ENCODE measurements around the gene ZNF350. TPM values are rescaled to one million over a fixed set of nuclear protein-coding genes. Genes with fewer than 3 reads are reported as not detected.

The ZNF350 gene
- total and polyA plus RNA-seq, 2 donors (not counting 3 experiments of a cell fraction or from before 2014, with no cell fraction given), result 2.6 to 9.8 TPM

DNA sequence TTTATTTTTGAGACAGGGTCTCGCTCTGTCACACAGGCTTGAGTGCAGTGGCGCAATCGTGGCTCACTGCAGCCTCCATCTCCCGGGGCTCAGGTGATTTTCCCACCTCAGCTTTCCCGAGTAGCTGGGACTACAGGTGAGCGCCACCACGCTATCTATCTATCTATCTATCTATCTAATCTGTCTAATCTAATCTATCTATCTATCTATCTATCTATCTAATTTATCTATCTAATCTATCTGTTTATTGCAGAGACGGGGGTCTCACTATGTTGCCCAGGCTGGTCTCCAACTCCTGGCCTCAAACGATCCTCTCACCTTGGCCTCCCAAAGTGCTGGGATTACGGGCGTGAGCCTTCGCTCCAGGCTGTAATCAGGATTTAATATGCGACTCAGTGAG, 58.8 kb downstream of the ZNF350 start:
- H3K9me1 ChIP-seq (replicated peaks; ENCODE audit: control insufficient read depth, extremely low read depth, insufficient read depth, low read length), result no peaks in the 10 kb centered on the region
- H3K4me3 ChIP-seq (replicated peaks in 1 of 3; ENCODE audit: insufficient read depth in 1 of 3, low read depth in 1 of 3, low read length in 3 of 3), result peak overlapping the region; percentile 52 to 82 (median 75)
- intact Hi-C loops (cut with micrococcal nuclease), result loop anchor here (1.0 to 10.0 kb wide), 7 partner anchors 24 to 261 kb away; partner anchors contain the start of genes ZNF350, ZNF614, ZNF615 and ZNF616
- dilution Hi-C loops (cut with MboI; ENCODE audit: extremely low pct_ligation_motif_present, low sequenced_read_pairs), result no loop called here
- H4K20me1 ChIP-seq (replicated peaks; ENCODE audit: control insufficient read depth, extremely low read depth, insufficient read depth, low read length), result no peaks in the 10 kb centered on the region
- H3K27ac ChIP-seq (ENCODE audit: insufficient read depth, low read depth, low read length), result peak overlapping the region; percentile 25
- peak overlapping the region; percentile 58 for H3K9ac ChIP-seq (replicated peaks; ENCODE audit: extremely low read depth, insufficient read depth, low read length)
- no TSS peak for BruUV-seq (replicated peaks)
- no peak for DNase-seq (ENCODE audit: low read depth, low spot score)
- no peaks in the 10 kb centered on the region for H3K27me3 ChIP-seq (ENCODE audit: control insufficient read depth in 2 of 2, insufficient read depth in 2 of 2, low read length in 2 of 2)
- H3K9me3 ChIP-seq (replicated peaks; ENCODE audit: control insufficient read depth, insufficient read depth, low read length), result peaks cover 3% of the 10 kb centered on the region
- peaks cover 0 to 2% of the 10 kb centered on the region in 2 experiments for H3K36me3 ChIP-seq (ENCODE audit: control insufficient read depth in 2 of 2, extremely low read depth in 1 of 2, insufficient read depth in 2 of 2, low read length in 2 of 2)
- peak overlapping the region; percentile 74 for H3K4me2 ChIP-seq (ENCODE audit: insufficient read depth, low read length)
- FAIRE-seq, result no peak
- peaks cover 3% of the 10 kb centered on the region for H3K79me2 ChIP-seq (ENCODE audit: control insufficient read depth, insufficient read depth, low read length)
- ChIA-PET CTCF (no interaction called here), POLR2A (no interaction called here)
- peaks cover 8% of the 10 kb centered on the region for H3K4me1 ChIP-seq (ENCODE audit: control insufficient read depth, extremely low read depth, insufficient read depth, low read length)
- peak overlapping the region; percentile 93 for H2AFZ ChIP-seq (ENCODE audit: low read depth, low read length)
- TF ChIP-seq GATA2 (IDR thresholded peaks at IDR 0.05; ENCODE audit: insufficient read depth, insufficient read length, low read depth, low read length), result peak; percentile 23
- TF ChIP-seq MYC (IDR thresholded peaks at IDR 0.05; ENCODE audit: low read depth, low read length), result no peak

- dilution Hi-C loops (cut with MboI; ENCODE audit: extremely low pct_ligation_motif_present, low sequenced_read_pairs) (no loop called here), intact Hi-C loops (cut with micrococcal nuclease) (loop anchor here (1.0 to 10.0 kb wide), 7 partner anchors 23 to 262 kb away; partner anchors contain the start of genes ZNF350, ZNF614, ZNF615 and ZNF616)
- peak within 1 kb of the TSS; percentile 25 for H3K27ac ChIP-seq (ENCODE audit: insufficient read depth, low read depth, low read length)
- H3K79me2 ChIP-seq (ENCODE audit: control insufficient read depth, insufficient read depth, low read length), result peaks cover 3% of the 10 kb centered on the region
- H3K36me3 ChIP-seq (ENCODE audit: control insufficient read depth in 2 of 2, extremely low read depth in 1 of 2, insufficient read depth in 2 of 2, low read length in 2 of 2), result peaks cover 0 to 2% of the 10 kb centered on the region in 2 experiments
- no peak for TF ChIP-seq GATA2 (IDR thresholded peaks at IDR 0.05; ENCODE audit: insufficient read depth, insufficient read length, low read depth, low read length)
- peak; percentile 43 for TF ChIP-seq MAX (IDR thresholded peaks at IDR 0.05; ENCODE audit: insufficient read depth, insufficient read length)
- TF ChIP-seq, protein P1, sequence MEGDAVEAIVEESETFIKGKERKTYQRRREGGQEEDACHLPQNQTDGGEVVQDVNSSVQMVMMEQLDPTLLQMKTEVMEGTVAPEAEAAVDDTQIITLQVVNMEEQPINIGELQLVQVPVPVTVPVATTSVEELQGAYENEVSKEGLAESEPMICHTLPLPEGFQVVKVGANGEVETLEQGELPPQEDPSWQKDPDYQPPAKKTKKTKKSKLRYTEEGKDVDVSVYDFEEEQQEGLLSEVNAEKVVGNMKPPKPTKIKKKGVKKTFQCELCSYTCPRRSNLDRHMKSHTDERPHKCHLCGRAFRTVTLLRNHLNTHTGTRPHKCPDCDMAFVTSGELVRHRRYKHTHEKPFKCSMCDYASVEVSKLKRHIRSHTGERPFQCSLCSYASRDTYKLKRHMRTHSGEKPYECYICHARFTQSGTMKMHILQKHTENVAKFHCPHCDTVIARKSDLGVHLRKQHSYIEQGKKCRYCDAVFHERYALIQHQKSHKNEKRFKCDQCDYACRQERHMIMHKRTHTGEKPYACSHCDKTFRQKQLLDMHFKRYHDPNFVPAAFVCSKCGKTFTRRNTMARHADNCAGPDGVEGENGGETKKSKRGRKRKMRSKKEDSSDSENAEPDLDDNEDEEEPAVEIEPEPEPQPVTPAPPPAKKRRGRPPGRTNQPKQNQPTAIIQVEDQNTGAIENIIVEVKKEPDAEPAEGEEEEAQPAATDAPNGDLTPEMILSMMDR (IDR thresholded peaks at IDR 0.05; ENCODE audit: extremely low read depth in 1 of 2, insufficient read depth in 1 of 2, low read depth in 1 of 2, low read length in 2 of 2), result no peak
- no peak for TF ChIP-seq MYC (IDR thresholded peaks at IDR 0.05; ENCODE audit: low read depth, low read length)
- TF ChIP-seq POLR2A (IDR thresholded peaks at IDR 0.05; ENCODE audit: low read depth, low read length), result peak; percentile 50
- peak; percentile 33 for TF ChIP-seq POLR2AphosphoS5 (IDR thresholded peaks at IDR 0.05; ENCODE audit: insufficient read depth, low read depth, low read length)
- TF ChIP-seq JUN (IDR thresholded peaks at IDR 0.05; ENCODE audit: borderline replicate concordance, insufficient read depth, insufficient read length, low read depth), result no peak
- TF ChIP-seq FOS (IDR thresholded peaks at IDR 0.05; ENCODE audit: borderline replicate concordance, insufficient read depth, low read length), result peak; percentile 29
- TF ChIP-seq EZH2 (IDR thresholded peaks at IDR 0.05; ENCODE audit: borderline replicate concordance, low read depth, low read length, severe bottlenecking), result no peak
- peaks cover 6% of the 10 kb centered on the region for H3K9me3 ChIP-seq (replicated peaks; ENCODE audit: control insufficient read depth, insufficient read depth, low read length)
- no TSS peak for BruUV-seq (replicated peaks)
- ChIA-PET CTCF (no interaction called here), POLR2A (no interaction called here)
- peak within 1 kb of the TSS; percentile 74 for H3K4me2 ChIP-seq (ENCODE audit: insufficient read depth, low read length)
- DNase-seq (ENCODE audit: low read depth, low spot score), result peak; percentile 94
- peak; percentile 95 for FAIRE-seq
- peak within 1 kb of the TSS; percentile 58 for H3K9ac ChIP-seq (replicated peaks; ENCODE audit: extremely low read depth, insufficient read depth, low read length)
- H3K4me1 ChIP-seq (ENCODE audit: control insufficient read depth, extremely low read depth, insufficient read depth, low read length), result peaks cover 8% of the 10 kb centered on the region
- peak within 1 kb of the TSS; percentile 52 to 82 (median 75) for H3K4me3 ChIP-seq (replicated peaks in 1 of 3; ENCODE audit: insufficient read depth in 1 of 3, low read depth in 1 of 3, low read length in 3 of 3)
- no peaks in the 10 kb centered on the region for H3K9me1 ChIP-seq (replicated peaks; ENCODE audit: control insufficient read depth, extremely low read depth, insufficient read depth, low read length)
- no peaks in the 10 kb centered on the region for H4K20me1 ChIP-seq (replicated peaks; ENCODE audit: control insufficient read depth, extremely low read depth, insufficient read depth, low read length)
- peak within 1 kb of the TSS; percentile 93 for H2AFZ ChIP-seq (ENCODE audit: low read depth, low read length)
- H3K27me3 ChIP-seq (ENCODE audit: control insufficient read depth in 2 of 2, insufficient read depth in 2 of 2, low read length in 2 of 2), result no peaks in the 10 kb centered on the region
Measured at GRCh38 chr19:51926784-51927741, 59.6 kb downstream of the ZNF350 start, which contains the start of gene ZNF613. TSS of gene ZNF613 (plus strand) at chr19:51927472. CDS start at chr19:51936221, 8,749 bp downstream.

Measured in endothelial cell of umbilical vein (primary cell).